HCT116 (cell line): ENCODE results near the gene IP6K3. TPM values are rescaled to one million over a fixed set of nuclear protein-coding genes. Genes with fewer than 3 reads are reported as not detected.

Experiments used
- ATAC-seq: fragments of 200-7000 bp; cut with Tn5 transposase; 2 replicates; pipeline ENCODE4 v1.9.1; 2020; ENCODE audit warnings: mild to moderate bottlenecking, moderate library complexity
- BruUV-seq: library from RNA; stranded (reverse); fragments of 400-500 nt; replicated peaks from 2 replicates; lab custom pipeline; 2021; lab: Mats Ljungman, UMichigan
- CTCF ChIA-PET: fragments of 300-600 bp; sonication (Branson Sonifier 250); formaldehyde crosslinking; loops from one replicate; lab custom pipeline; 2021; ENCODE audit warnings: antibody characterized with exemption; lab: Charles Lee
- POLR2A ChIA-PET: fragments of 300-600, 350-600 bp; sonication (Branson Sonifier 250); formaldehyde crosslinking; loops from one replicate; lab custom pipeline; 2021; ENCODE audit warnings: antibody characterized with exemption; lab: Charles Lee
- RAD21 ChIA-PET, 2 experiments: fragments of 300-600 bp; sonication (Branson Sonifier 250); formaldehyde crosslinking; loops; one replicate each; lab custom pipeline; 2023; ENCODE audit warnings: low total read pairs in 2 of 2; ENCODE audit not compliant: uncharacterized antibody in 2 of 2, unreplicated experiment in 2 of 2, low non-redundant PET in 1 of 2; lab: Charles Lee
- DNase-seq: peaks from one replicate; pipeline ENCODE4 v3.0.0-alpha.2; 2010; ENCODE audit warnings: low read depth, low spot score
- H2AFZ ChIP-seq: fragments of 200-600 bp; shearing (Covaris generic), sonication (generic); 2 replicates; pipeline ENCODE4 v1.6.1; 2017; ENCODE audit warnings: low read depth, mixed run types, mixed read lengths, antibody characterized with exemption, low read length; ENCODE audit not compliant: poor library complexity, severe bottlenecking
- H3K27ac ChIP-seq: 2 replicates; pipeline ENCODE4 v1.5.1; 2012; ENCODE audit warnings: low read depth, low read length
- H3K27me3 ChIP-seq: fragments of 200-600 bp; sonication (generic); 2 replicates; pipeline ENCODE4 v1.6.1; 2016; ENCODE audit warnings: mixed run types, low read length, mixed read lengths; ENCODE audit not compliant: insufficient read depth
- H3K36me3 ChIP-seq, 2 experiments: fragments of 200-500 bp in 1 of 2; fragments of 200-600 bp in 1 of 2; sonication (Bioruptor generic) in 1 of 2; sonication (generic) in 1 of 2; 2 replicates each; pipeline versions ENCODE4 v1.5.1 to v1.6.1; 2014 to 2016; ENCODE audit warnings: low read length in 2 of 2, inconsistent platforms in 1 of 2, mixed read lengths in 1 of 2, mixed run types in 1 of 2; ENCODE audit not compliant: insufficient read depth in 2 of 2, control insufficient read depth in 1 of 2
- H3K4me1 ChIP-seq, 2 experiments: fragments of 200-600 bp in 1 of 2; sonication (generic) in 1 of 2; 2 replicates each; pipeline versions ENCODE4 v1.5.1 to v1.6.1; 2012 to 2017; ENCODE audit warnings: low read length in 2 of 2, inconsistent platforms in 1 of 2, mild to moderate bottlenecking in 1 of 2, mixed read lengths in 1 of 2, mixed run types in 1 of 2, moderate library complexity in 1 of 2; ENCODE audit not compliant: insufficient read depth in 2 of 2, control insufficient read depth in 1 of 2
- H3K4me2 ChIP-seq: fragments of 200-600 bp; sonication (generic); 2 replicates; pipeline ENCODE4 v1.6.1; 2017; ENCODE audit warnings: mixed run types, low read length, mixed read lengths
- H3K4me3 ChIP-seq, 2 experiments: fragments of 200-600 bp in 1 of 2; sonication (generic) in 1 of 2; replicated peaks in 1 of 2; 2 replicates each; pipeline ENCODE4 v1.5.1; 2011 to 2016; ENCODE audit warnings: low read length in 2 of 2, control low read depth in 1 of 2, low read depth in 1 of 2, mild to moderate bottlenecking in 1 of 2, mixed read lengths in 1 of 2, mixed run types in 1 of 2
- H3K79me2 ChIP-seq: fragments of 200-600 bp; sonication (generic); 2 replicates; pipeline ENCODE4 v1.6.1; 2017; ENCODE audit warnings: mild to moderate bottlenecking, mixed run types, low read length, moderate library complexity, mixed read lengths; ENCODE audit not compliant: insufficient read depth
- H3K9ac ChIP-seq: fragments of 200-600 bp; sonication (generic); 2 replicates; pipeline ENCODE4 v1.6.1; 2016; ENCODE audit warnings: low read length, mixed read lengths
- H3K9me2 ChIP-seq: fragments of 200-600 bp; sonication (generic), shearing (Covaris generic); 2 replicates; pipeline ENCODE4 v1.6.1; 2017; ENCODE audit warnings: mixed run types, mild to moderate bottlenecking, moderate library complexity; ENCODE audit not compliant: insufficient read depth
- H3K9me3 ChIP-seq, 2 experiments: fragments of 200-500 bp in 1 of 2; fragments of 200-600 bp in 1 of 2; sonication (Bioruptor generic) in 1 of 2; sonication (generic) in 1 of 2; 2 replicates each; pipeline ENCODE4 v1.6.1; 2014 to 2017; ENCODE audit warnings: low read length in 2 of 2, mixed read lengths in 2 of 2, inconsistent platforms in 1 of 2, low read depth in 1 of 2, mild to moderate bottlenecking in 1 of 2, mixed run types in 1 of 2, moderate library complexity in 1 of 2; ENCODE audit not compliant: control insufficient read depth in 1 of 2, insufficient read depth in 1 of 2
- H4K20me1 ChIP-seq: fragments of 200-600 bp; sonication (generic), shearing (Covaris generic); 2 replicates; pipeline ENCODE4 v1.6.1; 2017; ENCODE audit warnings: mixed run types, mild to moderate bottlenecking, moderate library complexity; ENCODE audit not compliant: insufficient read depth
- ATF3 ChIP-seq: IDR thresholded peaks from 2 replicates; pipeline ENCODE4 v1.6.1; 2012
- CBX3 ChIP-seq: IDR thresholded peaks from 2 replicates; pipeline ENCODE4 v1.6.1; 2012; ENCODE audit warnings: low read depth
- EGR1 ChIP-seq: IDR thresholded peaks from 2 replicates; pipeline ENCODE4 v1.6.1; 2012; ENCODE audit warnings: low read depth
- ELF1 ChIP-seq: IDR thresholded peaks from 2 replicates; pipeline ENCODE4 v1.6.1; 2012; ENCODE audit warnings: low read depth, borderline replicate concordance
- EZH2 ChIP-seq: fragments of 200-600 bp; sonication (generic); IDR thresholded peaks from 2 replicates; pipeline ENCODE4 v1.6.1; 2017; ENCODE audit warnings: antibody characterized with exemption, mixed run types
- EZH2phosphoT487 ChIP-seq: fragments of 200-600 bp; IDR thresholded peaks from 2 replicates; pipeline ENCODE4 v1.6.1; 2018; ENCODE audit warnings: antibody characterized with exemption, borderline replicate concordance
- FOSL1 ChIP-seq: IDR thresholded peaks from 2 replicates; pipeline ENCODE4 v1.6.1; 2012; ENCODE audit warnings: low read depth
- JUND ChIP-seq: IDR thresholded peaks from 2 replicates; pipeline ENCODE4 v1.6.1; 2012
- POLR2A ChIP-seq: IDR thresholded peaks from 2 replicates; pipeline ENCODE4 v1.7.0; 2011; ENCODE audit warnings: borderline replicate concordance; ENCODE audit not compliant: insufficient read depth, insufficient read length; ENCODE audit errors: extremely low read depth
- RAD21 ChIP-seq: IDR thresholded peaks from 2 replicates; pipeline ENCODE4 v1.6.1; 2012; ENCODE audit warnings: low read depth, mild to moderate bottlenecking
- REST ChIP-seq: IDR thresholded peaks from 2 replicates; pipeline ENCODE4 v1.6.1; 2012; ENCODE audit warnings: low read depth
- SIN3A ChIP-seq: IDR thresholded peaks from 2 replicates; pipeline ENCODE4 v1.6.1; 2012; ENCODE audit warnings: low read depth
- SRF ChIP-seq: IDR thresholded peaks from 2 replicates; pipeline ENCODE4 v1.6.1; 2012; ENCODE audit warnings: low read depth
- TCF7L2 ChIP-seq: IDR thresholded peaks from 2 replicates; pipeline ENCODE4 v1.7.0; 2011; ENCODE audit warnings: borderline replicate concordance, inconsistent platforms; ENCODE audit not compliant: insufficient read depth, insufficient read length; ENCODE audit errors: extremely low read depth
- YY1 ChIP-seq: IDR thresholded peaks from 2 replicates; pipeline ENCODE4 v1.6.1; 2011; ENCODE audit warnings: low read length, low read depth, moderate library complexity, mild to moderate bottlenecking; ENCODE audit not compliant: insufficient replicate concordance; ENCODE audit errors: extremely low read depth
- ZFX ChIP-seq: fragments of 450-650 bp; IDR thresholded peaks from 2 replicates; pipeline ENCODE4 v1.6.1; 2017
- ZNF274 ChIP-seq: fragments of 200-500 bp; sonication (Bioruptor generic); IDR thresholded peaks from 2 replicates; pipeline ENCODE4 v1.6.1; 2014; ENCODE audit warnings: mild to moderate bottlenecking, low read depth, low read length, inconsistent platforms
- intact Hi-C: fragments of 100-400 bp; cut with micrococcal nuclease; formaldehyde crosslinking; loops from 2 replicates; pipeline ENCODE4 v1.10.0; 2022
- total RNA-seq: library from RNA; stranded (reverse); gene quantifications from one replicate; pipeline ENCODE4 v1.2.1, GENCODE V29; 2021; ENCODE audit not compliant: unreplicated experiment
- TF ChIP-seq, protein P1 (sequence below): IDR thresholded peaks from 2 replicates; pipeline ENCODE4 v1.6.1; 2011; ENCODE audit warnings: mild to moderate bottlenecking, low read length, moderate library complexity; ENCODE audit not compliant: insufficient replicate concordance; ENCODE audit errors: extremely low read depth
- TF ChIP-seq, protein P2 (sequence below): IDR thresholded peaks from 2 replicates; pipeline ENCODE4 v1.6.1; 2012
- TF ChIP-seq, protein P3 (sequence below), 3 experiments: fragments of 200-600 bp in 1 of 3; sonication (generic) in 1 of 3; IDR thresholded peaks in 2 of 3; conservative IDR thresholded peaks in 1 of 3; 2 replicates each; pipeline ENCODE4 v1.5.1; 2012 to 2017; ENCODE audit warnings: low read depth in 2 of 3, low read length in 2 of 3, antibody characterized with exemption in 1 of 3, borderline replicate concordance in 1 of 3, control low read depth in 1 of 3, mild to moderate bottlenecking in 1 of 3, mixed read lengths in 1 of 3, mixed run types in 1 of 3, moderate library complexity in 1 of 3; ENCODE audit not compliant: insufficient read depth in 1 of 3

The IP6K3 gene
- total RNA-seq, 1 experiment from 2014 or later: not detected

DNA sequence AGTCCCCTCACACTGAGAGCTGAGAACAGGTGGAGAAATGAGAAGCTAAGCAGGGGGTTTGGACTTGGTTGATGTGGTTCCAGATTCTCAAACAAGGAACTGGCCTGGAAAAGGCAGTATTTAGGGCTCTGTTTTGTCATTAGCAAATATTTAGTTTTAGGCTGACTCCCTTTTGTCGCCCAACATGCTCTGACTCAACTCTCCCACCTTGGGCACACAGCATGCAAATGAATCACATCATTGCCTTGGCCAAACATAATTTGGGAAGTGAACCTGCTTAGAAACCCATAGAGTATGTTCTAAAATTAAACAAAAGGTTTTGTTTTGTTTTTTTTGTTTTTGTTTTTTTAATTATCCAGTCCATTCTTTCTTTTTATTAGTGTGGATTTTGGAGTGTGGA is 25.7 kb downstream of the IP6K3 start:
- peaks cover 11 to 14% of the 10 kb centered on the region in 2 experiments for H3K4me1 ChIP-seq
- H3K27ac ChIP-seq: no peak overlapping the region
- H3K27me3 ChIP-seq: peaks cover 30% of the 10 kb centered on the region
- intact Hi-C loops: no loop called here
- no peak overlapping the region for H3K4me2 ChIP-seq
- no peaks in the 10 kb centered on the region for H3K79me2 ChIP-seq
- no peak overlapping the region for H3K9ac ChIP-seq
- RAD21 ChIA-PET: no interaction called here
- no peaks in the 10 kb centered on the region for H4K20me1 ChIP-seq
- CTCF ChIA-PET: no interaction called here
- no peak for DNase-seq
- no peak for ATAC-seq
- no TSS peak for BruUV-seq
- POLR2A ChIA-PET: no interaction called here
- no peak overlapping the region for H3K4me3 ChIP-seq
- H3K9me3 ChIP-seq: no peaks in the 10 kb centered on the region
- no peaks in the 10 kb centered on the region for H3K9me2 ChIP-seq
- no peak overlapping the region for H2AFZ ChIP-seq
- TF ChIP-seq ZNF274 (no peak), SIN3A (no peak), ATF3 (no peak), EGR1 (no peak), REST (no peak), EZH2phosphoT487 (no peak), CBX3 (no peak), SRF (no peak), JUND (no peak), ZFX (no peak), YY1 (no peak), TCF7L2 (no peak), EZH2 (no peak), FOSL1 (no peak), POLR2A (no peak), RAD21 (no peak), ELF1 (no peak)
- TF ChIP-seq, protein P1, sequence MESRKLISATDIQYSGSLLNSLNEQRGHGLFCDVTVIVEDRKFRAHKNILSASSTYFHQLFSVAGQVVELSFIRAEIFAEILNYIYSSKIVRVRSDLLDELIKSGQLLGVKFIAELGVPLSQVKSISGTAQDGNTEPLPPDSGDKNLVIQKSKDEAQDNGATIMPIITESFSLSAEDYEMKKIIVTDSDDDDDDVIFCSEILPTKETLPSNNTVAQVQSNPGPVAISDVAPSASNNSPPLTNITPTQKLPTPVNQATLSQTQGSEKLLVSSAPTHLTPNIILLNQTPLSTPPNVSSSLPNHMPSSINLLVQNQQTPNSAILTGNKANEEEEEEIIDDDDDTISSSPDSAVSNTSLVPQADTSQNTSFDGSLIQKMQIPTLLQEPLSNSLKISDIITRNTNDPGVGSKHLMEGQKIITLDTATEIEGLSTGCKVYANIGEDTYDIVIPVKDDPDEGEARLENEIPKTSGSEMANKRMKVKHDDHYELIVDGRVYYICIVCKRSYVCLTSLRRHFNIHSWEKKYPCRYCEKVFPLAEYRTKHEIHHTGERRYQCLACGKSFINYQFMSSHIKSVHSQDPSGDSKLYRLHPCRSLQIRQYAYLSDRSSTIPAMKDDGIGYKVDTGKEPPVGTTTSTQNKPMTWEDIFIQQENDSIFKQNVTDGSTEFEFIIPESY: no peak
- TF ChIP-seq, protein P2, sequence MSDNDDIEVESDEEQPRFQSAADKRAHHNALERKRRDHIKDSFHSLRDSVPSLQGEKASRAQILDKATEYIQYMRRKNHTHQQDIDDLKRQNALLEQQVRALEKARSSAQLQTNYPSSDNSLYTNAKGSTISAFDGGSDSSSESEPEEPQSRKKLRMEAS: no peak
- TF ChIP-seq, protein P3, sequence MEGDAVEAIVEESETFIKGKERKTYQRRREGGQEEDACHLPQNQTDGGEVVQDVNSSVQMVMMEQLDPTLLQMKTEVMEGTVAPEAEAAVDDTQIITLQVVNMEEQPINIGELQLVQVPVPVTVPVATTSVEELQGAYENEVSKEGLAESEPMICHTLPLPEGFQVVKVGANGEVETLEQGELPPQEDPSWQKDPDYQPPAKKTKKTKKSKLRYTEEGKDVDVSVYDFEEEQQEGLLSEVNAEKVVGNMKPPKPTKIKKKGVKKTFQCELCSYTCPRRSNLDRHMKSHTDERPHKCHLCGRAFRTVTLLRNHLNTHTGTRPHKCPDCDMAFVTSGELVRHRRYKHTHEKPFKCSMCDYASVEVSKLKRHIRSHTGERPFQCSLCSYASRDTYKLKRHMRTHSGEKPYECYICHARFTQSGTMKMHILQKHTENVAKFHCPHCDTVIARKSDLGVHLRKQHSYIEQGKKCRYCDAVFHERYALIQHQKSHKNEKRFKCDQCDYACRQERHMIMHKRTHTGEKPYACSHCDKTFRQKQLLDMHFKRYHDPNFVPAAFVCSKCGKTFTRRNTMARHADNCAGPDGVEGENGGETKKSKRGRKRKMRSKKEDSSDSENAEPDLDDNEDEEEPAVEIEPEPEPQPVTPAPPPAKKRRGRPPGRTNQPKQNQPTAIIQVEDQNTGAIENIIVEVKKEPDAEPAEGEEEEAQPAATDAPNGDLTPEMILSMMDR (IDR thresholded peaks at IDR 0.05 in 2 of 3, conservative IDR thresholded peaks at IDR 0.05 in 1 of 3; ENCODE audit: borderline replicate concordance in 1 of 3, insufficient read depth in 1 of 3, low read depth in 2 of 3, low read length in 2 of 3): no peak
- TF ChIP-seq, all 23 proteins: peak for 0
- H3K36me3 ChIP-seq: no peaks in the 10 kb centered on the region
